ENCODE results near the gene CNOT6. TPM values are rescaled to one million over a fixed set of nuclear protein-coding genes. Genes with fewer than 3 reads are reported as not detected.

CNOT6 gene
- total RNA-seq, 4 donors from 2014 or later = 8.9 to 12.2 (median 11.2) TPM

GRCh38 chr5:180575571-180575970 lies 81.4 kb downstream of the CNOT6 start:
- DNase-seq (ENCODE audit: low spot score in 2 of 2) = no peak
- intact Hi-C loops (cut with DNase I; ENCODE audit: low total_unique reads) = no loop called here
- TF ChIP-seq POLR2A (IDR thresholded peaks at IDR 0.05) = no peak
- TF ChIP-seq, protein P1, sequence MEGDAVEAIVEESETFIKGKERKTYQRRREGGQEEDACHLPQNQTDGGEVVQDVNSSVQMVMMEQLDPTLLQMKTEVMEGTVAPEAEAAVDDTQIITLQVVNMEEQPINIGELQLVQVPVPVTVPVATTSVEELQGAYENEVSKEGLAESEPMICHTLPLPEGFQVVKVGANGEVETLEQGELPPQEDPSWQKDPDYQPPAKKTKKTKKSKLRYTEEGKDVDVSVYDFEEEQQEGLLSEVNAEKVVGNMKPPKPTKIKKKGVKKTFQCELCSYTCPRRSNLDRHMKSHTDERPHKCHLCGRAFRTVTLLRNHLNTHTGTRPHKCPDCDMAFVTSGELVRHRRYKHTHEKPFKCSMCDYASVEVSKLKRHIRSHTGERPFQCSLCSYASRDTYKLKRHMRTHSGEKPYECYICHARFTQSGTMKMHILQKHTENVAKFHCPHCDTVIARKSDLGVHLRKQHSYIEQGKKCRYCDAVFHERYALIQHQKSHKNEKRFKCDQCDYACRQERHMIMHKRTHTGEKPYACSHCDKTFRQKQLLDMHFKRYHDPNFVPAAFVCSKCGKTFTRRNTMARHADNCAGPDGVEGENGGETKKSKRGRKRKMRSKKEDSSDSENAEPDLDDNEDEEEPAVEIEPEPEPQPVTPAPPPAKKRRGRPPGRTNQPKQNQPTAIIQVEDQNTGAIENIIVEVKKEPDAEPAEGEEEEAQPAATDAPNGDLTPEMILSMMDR (IDR thresholded peaks at IDR 0.05) = no peak
- 78 to 81% methylated on average over 2 of the region's 2 CpGs for WGBS, 2 donors
- H3K4me3 ChIP-seq (ENCODE audit: low read depth, poor library complexity, severe bottlenecking) = no peak overlapping the region

GRCh38 chr5:180580681-180581080 lies 86.5 kb downstream of the CNOT6 start:
- intact Hi-C loops (cut with DNase I; ENCODE audit: low total_unique reads) = no loop called here
- TF ChIP-seq, protein P1 (IDR thresholded peaks at IDR 0.05) = no peak
- no peak for TF ChIP-seq POLR2A (IDR thresholded peaks at IDR 0.05)
- DNase-seq (ENCODE audit: low spot score in 2 of 2) = no peak
- no peak overlapping the region for H3K4me3 ChIP-seq (ENCODE audit: low read depth, poor library complexity, severe bottlenecking)
- 74 to 75% methylated on average over 6 of the region's 6 CpGs for WGBS, 2 donors

DNA sequence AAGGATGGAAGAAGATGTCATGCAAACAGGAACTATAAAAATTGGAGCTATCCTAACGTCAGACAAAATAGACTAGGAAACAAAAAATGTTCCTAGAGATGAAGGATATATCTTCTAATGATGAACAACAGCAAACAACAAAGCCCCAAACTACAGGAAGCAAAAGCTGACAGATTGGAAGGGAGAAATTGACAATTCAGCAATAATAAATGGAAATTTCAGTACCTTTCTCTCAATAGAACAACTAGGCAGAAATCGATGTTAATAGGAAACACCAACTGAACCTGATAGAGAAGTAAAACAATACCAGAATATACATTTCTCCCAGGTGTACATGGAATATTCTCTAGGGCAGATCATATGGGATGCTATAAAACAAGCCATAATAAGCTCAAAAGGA lies 89.6 kb downstream of the CNOT6 start:
- TF ChIP-seq POLR2A (IDR thresholded peaks at IDR 0.05) = no peak
- TF ChIP-seq, protein P1 (IDR thresholded peaks at IDR 0.05) = no peak
- no peak overlapping the region for H3K4me3 ChIP-seq (ENCODE audit: low read depth, poor library complexity, severe bottlenecking)
- intact Hi-C loops (cut with DNase I; ENCODE audit: low total_unique reads) = no loop called here
- no peak for DNase-seq (ENCODE audit: low spot score in 2 of 2)
- 60 to 69% methylated on average over 2 of the region's 2 CpGs for WGBS, 2 donors

- WGBS, 2 donors = 78 to 79% methylated on average over 3 of the region's 3 CpGs
- H3K4me3 ChIP-seq (ENCODE audit: low read depth, poor library complexity, severe bottlenecking) = no peak overlapping the region
- TF ChIP-seq, protein P1 (IDR thresholded peaks at IDR 0.05) = no peak
- TF ChIP-seq POLR2A (IDR thresholded peaks at IDR 0.05) = no peak
- intact Hi-C loops (cut with DNase I; ENCODE audit: low total_unique reads) = no loop called here
- no peak for DNase-seq (ENCODE audit: low spot score in 2 of 2)
These were observed 92.0 kb downstream of the CNOT6 start for GRCh38 chr5:180586204-180586603.

- DNase-seq (ENCODE audit: low spot score in 2 of 2) = no peak
- H3K4me3 ChIP-seq (ENCODE audit: low read depth, poor library complexity, severe bottlenecking) = no peak overlapping the region
- WGBS, 2 donors = 87 to 96% methylated on average over 10 of the region's 10 CpGs
- TF ChIP-seq POLR2A (IDR thresholded peaks at IDR 0.05) = no peak
- TF ChIP-seq, protein P1 (IDR thresholded peaks at IDR 0.05) = no peak
- intact Hi-C loops (cut with DNase I; ENCODE audit: low total_unique reads) = no loop called here
These were observed 92.7 kb downstream of the CNOT6 start for GRCh38 chr5:180586870-180587269.

DNA sequence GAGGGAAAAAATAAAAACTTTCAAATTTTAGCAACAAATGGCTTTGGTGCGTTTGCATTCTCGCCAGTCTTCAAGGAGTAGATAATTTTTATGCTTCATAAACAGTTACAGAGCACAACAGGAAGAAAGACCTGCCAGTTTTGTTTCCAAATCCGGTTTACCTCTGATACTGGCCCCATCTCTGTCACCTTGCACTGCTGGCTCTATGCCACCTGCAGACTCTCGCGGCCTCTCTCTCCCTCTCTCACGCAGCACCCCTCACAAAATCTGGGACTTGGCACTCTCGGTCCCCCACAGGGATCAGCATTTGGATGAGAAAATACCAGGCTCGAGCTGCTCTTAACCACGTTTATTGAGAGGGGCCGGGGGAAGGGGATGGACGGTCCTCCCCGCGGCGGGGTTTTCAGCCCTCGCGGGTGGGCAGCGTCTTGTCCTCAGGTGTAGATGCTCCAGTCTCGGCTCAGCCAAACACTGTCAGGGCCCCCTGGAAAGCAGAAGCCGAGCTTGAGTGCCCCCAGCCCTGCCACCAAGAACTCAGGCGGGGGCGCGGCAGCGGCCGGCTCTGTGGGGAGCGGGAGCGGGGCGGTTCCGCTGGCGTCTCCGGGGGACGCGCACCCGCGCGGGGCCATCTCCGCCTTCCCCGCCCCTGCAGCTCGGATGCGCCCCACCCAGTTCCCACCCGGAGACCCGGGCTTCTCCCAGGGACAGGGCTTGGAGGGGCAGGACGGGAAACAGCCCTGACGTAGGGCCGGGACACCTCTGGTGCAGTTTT lies 95.8 kb downstream of the CNOT6 start:
- no peak for DNase-seq (ENCODE audit: low spot score in 2 of 2)
- 4 to 5% methylated on average over 14 to 26 of the region's 44 CpGs for whole genome bisulfite sequencing, 2 donors
- intact Hi-C loops (cut with DNase I; ENCODE audit: low total_unique reads) = no loop called here
- TF ChIP-seq, protein P1 (IDR thresholded peaks at IDR 0.05) = no peak
- TF ChIP-seq POLR2A (IDR thresholded peaks at IDR 0.05) = no peak
- H3K4me3 ChIP-seq (ENCODE audit: low read depth, poor library complexity, severe bottlenecking) = no peak overlapping the region

Data from lower leg skin (tissue), 4 donors.